Measurements from ENCODE around the gene ITGB8. TPM values are rescaled to one million over a fixed set of nuclear protein-coding genes. Genes with fewer than 3 reads are reported as not detected.

The ITGB8 gene
- total and polyA plus RNA-seq, 2 experiments from 2014 or later, result 0.71 to 3.0 TPM

GRCh38 chr7:20376796-20377195, 46.1 kb downstream of the ITGB8 start:
- no peak overlapping the region for H2AFZ ChIP-seq
- peaks cover 5% of the 10 kb centered on the region for H3K27me3 Mint-ChIP-seq (ENCODE audit: insufficient read depth, low read depth, poor library complexity)
- ATAC-seq (no peak), DNase-seq (ENCODE audit: low spot score) (no peak)
- no peaks in the 10 kb centered on the region for H3K4me1 ChIP-seq (ENCODE audit: insufficient read depth)
- H3K9me2 ChIP-seq (ENCODE audit: insufficient read depth), result no peaks in the 10 kb centered on the region
- H3K27me3 ChIP-seq (ENCODE audit: insufficient read depth), result no peaks in the 10 kb centered on the region
- TF ChIP-seq JUNB (IDR thresholded peaks at IDR 0.05; ENCODE audit: unreplicated experiment), result no peak
- no peak for TF ChIP-seq CREB1 (CRISPR knock-in tag; IDR thresholded peaks at IDR 0.05; ENCODE audit: low read depth)
- no peak for TF ChIP-seq ZNF331 (CRISPR knock-in tag; IDR thresholded peaks at IDR 0.05; ENCODE audit: low read depth)
- TF ChIP-seq, protein P1, sequence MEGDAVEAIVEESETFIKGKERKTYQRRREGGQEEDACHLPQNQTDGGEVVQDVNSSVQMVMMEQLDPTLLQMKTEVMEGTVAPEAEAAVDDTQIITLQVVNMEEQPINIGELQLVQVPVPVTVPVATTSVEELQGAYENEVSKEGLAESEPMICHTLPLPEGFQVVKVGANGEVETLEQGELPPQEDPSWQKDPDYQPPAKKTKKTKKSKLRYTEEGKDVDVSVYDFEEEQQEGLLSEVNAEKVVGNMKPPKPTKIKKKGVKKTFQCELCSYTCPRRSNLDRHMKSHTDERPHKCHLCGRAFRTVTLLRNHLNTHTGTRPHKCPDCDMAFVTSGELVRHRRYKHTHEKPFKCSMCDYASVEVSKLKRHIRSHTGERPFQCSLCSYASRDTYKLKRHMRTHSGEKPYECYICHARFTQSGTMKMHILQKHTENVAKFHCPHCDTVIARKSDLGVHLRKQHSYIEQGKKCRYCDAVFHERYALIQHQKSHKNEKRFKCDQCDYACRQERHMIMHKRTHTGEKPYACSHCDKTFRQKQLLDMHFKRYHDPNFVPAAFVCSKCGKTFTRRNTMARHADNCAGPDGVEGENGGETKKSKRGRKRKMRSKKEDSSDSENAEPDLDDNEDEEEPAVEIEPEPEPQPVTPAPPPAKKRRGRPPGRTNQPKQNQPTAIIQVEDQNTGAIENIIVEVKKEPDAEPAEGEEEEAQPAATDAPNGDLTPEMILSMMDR (conservative IDR thresholded peaks at IDR 0.05; ENCODE audit: low read depth in 2 of 2), result no peak
- TF ChIP-seq, protein P2, sequence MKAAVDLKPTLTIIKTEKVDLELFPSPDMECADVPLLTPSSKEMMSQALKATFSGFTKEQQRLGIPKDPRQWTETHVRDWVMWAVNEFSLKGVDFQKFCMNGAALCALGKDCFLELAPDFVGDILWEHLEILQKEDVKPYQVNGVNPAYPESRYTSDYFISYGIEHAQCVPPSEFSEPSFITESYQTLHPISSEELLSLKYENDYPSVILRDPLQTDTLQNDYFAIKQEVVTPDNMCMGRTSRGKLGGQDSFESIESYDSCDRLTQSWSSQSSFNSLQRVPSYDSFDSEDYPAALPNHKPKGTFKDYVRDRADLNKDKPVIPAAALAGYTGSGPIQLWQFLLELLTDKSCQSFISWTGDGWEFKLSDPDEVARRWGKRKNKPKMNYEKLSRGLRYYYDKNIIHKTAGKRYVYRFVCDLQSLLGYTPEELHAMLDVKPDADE (IDR thresholded peaks at IDR 0.05), result no peak
- TF ChIP-seq, protein P3, sequence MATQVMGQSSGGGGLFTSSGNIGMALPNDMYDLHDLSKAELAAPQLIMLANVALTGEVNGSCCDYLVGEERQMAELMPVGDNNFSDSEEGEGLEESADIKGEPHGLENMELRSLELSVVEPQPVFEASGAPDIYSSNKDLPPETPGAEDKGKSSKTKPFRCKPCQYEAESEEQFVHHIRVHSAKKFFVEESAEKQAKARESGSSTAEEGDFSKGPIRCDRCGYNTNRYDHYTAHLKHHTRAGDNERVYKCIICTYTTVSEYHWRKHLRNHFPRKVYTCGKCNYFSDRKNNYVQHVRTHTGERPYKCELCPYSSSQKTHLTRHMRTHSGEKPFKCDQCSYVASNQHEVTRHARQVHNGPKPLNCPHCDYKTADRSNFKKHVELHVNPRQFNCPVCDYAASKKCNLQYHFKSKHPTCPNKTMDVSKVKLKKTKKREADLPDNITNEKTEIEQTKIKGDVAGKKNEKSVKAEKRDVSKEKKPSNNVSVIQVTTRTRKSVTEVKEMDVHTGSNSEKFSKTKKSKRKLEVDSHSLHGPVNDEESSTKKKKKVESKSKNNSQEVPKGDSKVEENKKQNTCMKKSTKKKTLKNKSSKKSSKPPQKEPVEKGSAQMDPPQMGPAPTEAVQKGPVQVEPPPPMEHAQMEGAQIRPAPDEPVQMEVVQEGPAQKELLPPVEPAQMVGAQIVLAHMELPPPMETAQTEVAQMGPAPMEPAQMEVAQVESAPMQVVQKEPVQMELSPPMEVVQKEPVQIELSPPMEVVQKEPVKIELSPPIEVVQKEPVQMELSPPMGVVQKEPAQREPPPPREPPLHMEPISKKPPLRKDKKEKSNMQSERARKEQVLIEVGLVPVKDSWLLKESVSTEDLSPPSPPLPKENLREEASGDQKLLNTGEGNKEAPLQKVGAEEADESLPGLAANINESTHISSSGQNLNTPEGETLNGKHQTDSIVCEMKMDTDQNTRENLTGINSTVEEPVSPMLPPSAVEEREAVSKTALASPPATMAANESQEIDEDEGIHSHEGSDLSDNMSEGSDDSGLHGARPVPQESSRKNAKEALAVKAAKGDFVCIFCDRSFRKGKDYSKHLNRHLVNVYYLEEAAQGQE (IDR thresholded peaks at IDR 0.05; ENCODE audit: unreplicated experiment), result no peak
- no peak for TF ChIP-seq EZH2 (IDR thresholded peaks at IDR 0.05; ENCODE audit: low read depth, unreplicated experiment)
- no peak for TF ChIP-seq POLR2AphosphoS5 (IDR thresholded peaks at IDR 0.05; ENCODE audit: low read depth)
- TF ChIP-seq STAT1 (IDR thresholded peaks at IDR 0.05; ENCODE audit: unreplicated experiment), result no peak
- no peak for TF ChIP-seq NANOG (IDR thresholded peaks at IDR 0.05; ENCODE audit: borderline replicate concordance)
- no peak for TF ChIP-seq EZH2phosphoT487 (IDR thresholded peaks at IDR 0.05; ENCODE audit: unreplicated experiment)
- TF ChIP-seq ZNF114 (CRISPR knock-in tag; IDR thresholded peaks at IDR 0.05), result no peak
- TF ChIP-seq ZNF462 (CRISPR knock-in tag; IDR thresholded peaks at IDR 0.05), result no peak
- no peaks in the 10 kb centered on the region; the same call in 1 of the 2 replicates for H3K36me3 ChIP-seq (ENCODE audit: insufficient read depth)
- H3K36me3 Mint-ChIP-seq (ENCODE audit: low read depth), result peaks cover 6% of the 10 kb centered on the region; the same call in 2 of the 3 replicates
- H3K4me3 ChIP-seq, result no peak overlapping the region
- H3K4me3 Mint-ChIP-seq, result no peak overlapping the region
- no peaks in the 10 kb centered on the region for H4K20me1 ChIP-seq (replicated peaks; ENCODE audit: insufficient read depth)
- no peaks in the 10 kb centered on the region for H3K4me1 Mint-ChIP-seq
- H3K27ac Mint-ChIP-seq, result no peak overlapping the region
- H3K4me2 ChIP-seq, result no peak overlapping the region
- H3K79me2 ChIP-seq (replicated peaks; ENCODE audit: insufficient read depth), result no peaks in the 10 kb centered on the region
- no peak overlapping the region for H3K27ac ChIP-seq (ENCODE audit: low read depth)
- no peaks in the 10 kb centered on the region for H3F3A ChIP-seq (replicated peaks; ENCODE audit: low read depth)
- no peaks in the 10 kb centered on the region for H3K9me3 Mint-ChIP-seq

All from GM23338 (cell line).